ENCODE results near the gene PLCL2. TPM values are rescaled to one million over a fixed set of nuclear protein-coding genes. Genes with fewer than 3 reads are reported as not detected.

PLCL2 gene
- total and polyA plus RNA-seq, 2 experiments from 2014 or later = 1.6 to 9.7 TPM

- Mint-ChIP-seq H3K27me3 (ENCODE audit: insufficient read depth, low read depth, poor library complexity) (peaks cover 2% of the 10 kb centered on the region), H3K4me3 (no peak overlapping the region), H3K36me3 (ENCODE audit: low read depth) (no peaks in the 10 kb centered on the region), H3K4me1 (peaks cover 2% of the 10 kb centered on the region; the same call in 1 of the 3 replicates), H3K27ac (no peak overlapping the region), H3K9me3 (no peaks in the 10 kb centered on the region)
- H3F3A ChIP-seq (replicated peaks; ENCODE audit: low read depth) = no peaks in the 10 kb centered on the region
- no peak overlapping the region for H3K4me3 ChIP-seq
- H3K4me2 ChIP-seq = no peak overlapping the region
- DNase-seq (ENCODE audit: low spot score) = no peak
- no peaks in the 10 kb centered on the region for H3K36me3 ChIP-seq (ENCODE audit: insufficient read depth)
- H3K27me3 ChIP-seq (ENCODE audit: insufficient read depth) = no peaks in the 10 kb centered on the region
- no peaks in the 10 kb centered on the region for H4K20me1 ChIP-seq (replicated peaks; ENCODE audit: insufficient read depth)
- TF ChIP-seq CTCF (conservative IDR thresholded peaks at IDR 0.05; ENCODE audit: low read depth in 2 of 2) (peak; percentile 7 to 52; a peak in 2 of 4 replicates), POLR2AphosphoS5 (IDR thresholded peaks at IDR 0.05; ENCODE audit: low read depth) (no peak)
- H2AFZ ChIP-seq = no peak overlapping the region; the same call in 1 of the 2 replicates
- no peaks in the 10 kb centered on the region for H3K4me1 ChIP-seq (ENCODE audit: insufficient read depth)
- no peak overlapping the region for H3K27ac ChIP-seq (ENCODE audit: low read depth)
- peak; percentile 66 for ATAC-seq
- no peaks in the 10 kb centered on the region for H3K79me2 ChIP-seq (replicated peaks; ENCODE audit: insufficient read depth)
- no peaks in the 10 kb centered on the region for H3K9me2 ChIP-seq (ENCODE audit: insufficient read depth)
These were observed 12.6 kb upstream of the PLCL2 start for GRCh38 chr3:16871915-16872842.

- DNase-seq (ENCODE audit: low spot score) = no peak
- H3K79me2 ChIP-seq (replicated peaks; ENCODE audit: insufficient read depth) = no peaks in the 10 kb centered on the region
- H3K27ac ChIP-seq (ENCODE audit: low read depth) = no peak overlapping the region
- no peak overlapping the region for H2AFZ ChIP-seq
- Mint-ChIP-seq H3K27me3 (ENCODE audit: insufficient read depth, low read depth, poor library complexity) (peaks cover 2% of the 10 kb centered on the region), H3K9me3 (no peaks in the 10 kb centered on the region), H3K36me3 (ENCODE audit: low read depth) (no peaks in the 10 kb centered on the region), H3K4me1 (peaks cover 2% of the 10 kb centered on the region; the same call in 1 of the 3 replicates), H3K4me3 (no peak overlapping the region), H3K27ac (no peak overlapping the region)
- no peaks in the 10 kb centered on the region for H3K36me3 ChIP-seq (ENCODE audit: insufficient read depth)
- TF ChIP-seq ZNF331 (CRISPR knock-in tag; IDR thresholded peaks at IDR 0.05; ENCODE audit: low read depth) (no peak), STAT1 (IDR thresholded peaks at IDR 0.05; ENCODE audit: unreplicated experiment) (no peak), POLR2AphosphoS5 (IDR thresholded peaks at IDR 0.05; ENCODE audit: low read depth) (no peak), JUNB (IDR thresholded peaks at IDR 0.05; ENCODE audit: unreplicated experiment) (no peak), NANOG (IDR thresholded peaks at IDR 0.05; ENCODE audit: borderline replicate concordance) (no peak), ETS1 (IDR thresholded peaks at IDR 0.05) (no peak), ZNF462 (CRISPR knock-in tag; IDR thresholded peaks at IDR 0.05) (no peak)
- H3K4me1 ChIP-seq (ENCODE audit: insufficient read depth) = no peaks in the 10 kb centered on the region
- H3K27me3 ChIP-seq (ENCODE audit: insufficient read depth) = peaks cover 10% of the 10 kb centered on the region; the same call in 1 of the 2 replicates
- H3K9me2 ChIP-seq (ENCODE audit: insufficient read depth) = no peaks in the 10 kb centered on the region
- no peaks in the 10 kb centered on the region for H3F3A ChIP-seq (replicated peaks; ENCODE audit: low read depth)
- no peak for ATAC-seq
- H3K4me3 ChIP-seq = no peak overlapping the region
- H4K20me1 ChIP-seq (replicated peaks; ENCODE audit: insufficient read depth) = no peaks in the 10 kb centered on the region
- no peak overlapping the region for H3K4me2 ChIP-seq
These were observed 10.9 kb upstream of the PLCL2 start for GRCh38 chr3:16873872-16874271.

All from GM23338 (cell line).